Kidney epithelial cell (primary cell): ENCODE measurements around the gene CYP27C1. TPM values are rescaled to one million over a fixed set of nuclear protein-coding genes. Genes with fewer than 3 reads are reported as not detected.
A peak's percentile ranks its signal among the peaks of the same experiment; 100 is the strongest.
"Not testable (repeated sequence)": the region's sequence is repeated elsewhere in the genome, so short reads cannot be mapped to it uniquely, and the experiment has no call there.

Source experiments
- DNase-seq: peaks from one replicate; pipeline ENCODE4 v3.0.0-alpha.2; 2010; ENCODE audit warnings: low read depth
- H3K27me3 ChIP-seq: 2 replicates; pipeline ENCODE4 v1.6.0; 2011; ENCODE audit warnings: low read length; ENCODE audit not compliant: control insufficient read depth, insufficient read depth
- H3K36me3 ChIP-seq: 2 replicates; pipeline ENCODE4 v1.5.1; 2011; ENCODE audit warnings: low read length; ENCODE audit not compliant: control insufficient read depth, insufficient read depth
- H3K4me3 ChIP-seq: 2 replicates; pipeline ENCODE4 v1.5.1; 2011; ENCODE audit warnings: low read depth, mild to moderate bottlenecking, control low read depth, low read length
- total RNA-seq: library from RNA; depleted of rRNA; stranded (reverse); fragments of >200 nt; gene quantifications from 2 replicates; pipeline ENCODE4 v1.2.3, GENCODE V29; 2015
- TF ChIP-seq, protein P1 (sequence below): IDR thresholded peaks from 2 replicates; pipeline ENCODE4 v1.5.1; 2011; ENCODE audit warnings: mild to moderate bottlenecking, moderate library complexity, low read length, control low read depth, inconsistent platforms; ENCODE audit not compliant: insufficient read depth, poor library complexity, severe bottlenecking

CYP27C1 gene
- total RNA-seq, 1 donor from 2014 or later, result 2.3 TPM

DNA sequence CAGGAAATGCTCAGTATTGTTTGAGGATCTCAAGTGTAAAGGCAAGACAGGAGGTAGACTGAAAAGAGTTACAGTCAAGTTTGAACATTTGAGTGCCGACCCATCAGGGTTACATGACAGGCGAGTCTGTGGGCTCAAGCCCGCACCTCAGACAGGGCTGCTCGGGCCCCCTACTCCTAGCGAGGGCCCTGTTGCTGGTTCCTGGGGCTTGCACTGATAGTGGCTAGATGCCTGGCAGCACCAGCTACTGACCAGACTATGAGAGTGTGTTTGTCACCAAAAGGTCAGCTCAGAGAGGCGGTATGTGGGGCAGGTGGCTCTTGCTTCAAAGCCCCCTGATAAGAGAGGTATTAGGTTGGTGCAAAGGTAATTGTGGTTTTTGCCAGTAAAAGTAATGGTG, 35.6 kb upstream of the CYP27C1 start:
- Histone ChIP-seq H3K36me3 (peaks cover 1% of the 10 kb centered on the region), H3K27me3 (no peaks in the 10 kb centered on the region), H3K4me3 (no peak overlapping the region)
- DNase-seq, result no peak
- TF ChIP-seq, protein P1, sequence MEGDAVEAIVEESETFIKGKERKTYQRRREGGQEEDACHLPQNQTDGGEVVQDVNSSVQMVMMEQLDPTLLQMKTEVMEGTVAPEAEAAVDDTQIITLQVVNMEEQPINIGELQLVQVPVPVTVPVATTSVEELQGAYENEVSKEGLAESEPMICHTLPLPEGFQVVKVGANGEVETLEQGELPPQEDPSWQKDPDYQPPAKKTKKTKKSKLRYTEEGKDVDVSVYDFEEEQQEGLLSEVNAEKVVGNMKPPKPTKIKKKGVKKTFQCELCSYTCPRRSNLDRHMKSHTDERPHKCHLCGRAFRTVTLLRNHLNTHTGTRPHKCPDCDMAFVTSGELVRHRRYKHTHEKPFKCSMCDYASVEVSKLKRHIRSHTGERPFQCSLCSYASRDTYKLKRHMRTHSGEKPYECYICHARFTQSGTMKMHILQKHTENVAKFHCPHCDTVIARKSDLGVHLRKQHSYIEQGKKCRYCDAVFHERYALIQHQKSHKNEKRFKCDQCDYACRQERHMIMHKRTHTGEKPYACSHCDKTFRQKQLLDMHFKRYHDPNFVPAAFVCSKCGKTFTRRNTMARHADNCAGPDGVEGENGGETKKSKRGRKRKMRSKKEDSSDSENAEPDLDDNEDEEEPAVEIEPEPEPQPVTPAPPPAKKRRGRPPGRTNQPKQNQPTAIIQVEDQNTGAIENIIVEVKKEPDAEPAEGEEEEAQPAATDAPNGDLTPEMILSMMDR, result no peak

DNA sequence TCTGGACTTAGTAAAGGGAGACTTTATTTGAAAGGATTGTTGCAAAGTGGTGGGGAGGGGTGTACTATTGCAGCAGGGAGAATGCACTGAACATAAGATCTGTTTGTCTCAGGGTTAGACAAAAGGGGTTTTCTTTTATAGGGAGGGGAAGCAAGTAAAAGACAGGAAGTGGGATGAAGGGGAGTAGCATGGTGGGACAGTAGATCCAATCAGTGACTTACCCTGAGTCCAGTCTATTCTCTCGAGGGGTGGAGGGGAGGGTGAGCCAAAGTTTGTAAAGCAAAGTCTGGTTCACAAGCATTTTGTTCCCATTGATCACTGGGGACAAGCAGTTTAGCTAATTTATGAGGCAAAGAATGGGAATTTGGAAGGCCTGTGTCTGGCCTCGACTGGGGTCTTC, 35.0 kb upstream of the CYP27C1 start:
- TF ChIP-seq, protein P1, result no peak
- H3K36me3 ChIP-seq, result peaks cover 1% of the 10 kb centered on the region
- no peak for DNase-seq
- no peak overlapping the region for H3K4me3 ChIP-seq
- no peaks in the 10 kb centered on the region for H3K27me3 ChIP-seq

DNA sequence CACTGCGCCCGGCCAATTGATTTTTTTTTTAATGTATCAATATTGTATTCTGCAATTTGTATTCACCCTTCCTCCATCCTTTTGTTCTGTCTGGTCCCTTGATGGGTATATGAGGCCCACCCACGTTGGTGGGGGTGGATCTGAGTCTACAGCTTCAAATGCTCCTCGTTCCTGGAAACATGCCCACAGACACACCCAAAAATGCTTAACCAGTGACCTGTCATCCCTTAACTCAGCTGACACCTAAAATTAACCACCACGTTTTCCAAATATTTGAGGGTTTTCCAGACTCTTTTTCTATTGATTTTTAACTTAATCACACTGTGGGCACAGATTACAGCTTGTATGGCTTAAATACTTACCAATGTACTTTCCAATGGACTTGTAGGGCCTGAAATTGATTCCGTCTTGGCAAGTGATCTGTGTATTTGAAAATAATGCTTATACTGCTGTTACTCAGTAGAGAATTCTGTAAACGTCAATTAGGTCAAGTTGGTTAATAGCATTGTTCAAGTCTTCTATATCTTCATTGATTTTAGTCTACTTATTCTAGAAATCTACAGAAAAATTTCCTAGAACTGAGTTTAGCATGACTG, 34.4 kb upstream of the CYP27C1 start:
- no peaks in the 10 kb centered on the region for H3K27me3 ChIP-seq
- TF ChIP-seq, protein P1, result no peak
- DNase-seq, result peak; percentile 14
- H3K4me3 ChIP-seq, result no peak overlapping the region
- H3K36me3 ChIP-seq, result peaks cover 1% of the 10 kb centered on the region

DNA sequence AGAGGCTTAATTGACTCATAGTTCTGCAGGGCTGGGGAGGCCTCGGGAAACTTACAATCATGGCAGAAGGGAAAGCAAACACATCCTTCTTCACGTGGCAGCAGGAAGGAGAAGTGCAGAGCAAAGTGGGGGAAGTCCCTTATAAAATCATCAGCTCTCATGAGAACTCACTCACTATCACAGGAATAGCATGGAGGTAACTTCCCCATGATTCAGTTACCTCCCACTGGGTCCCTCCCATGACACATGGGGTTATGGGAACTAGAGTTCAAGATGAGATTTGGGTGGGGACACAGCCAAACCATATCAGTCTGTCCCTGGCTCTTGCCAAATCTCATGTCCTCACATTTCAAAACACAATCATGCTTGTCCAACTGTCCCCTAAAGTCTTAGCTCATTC, 21.1 kb upstream of the CYP27C1 start:
- DNase-seq, H3K4me3 ChIP-seq, H3K27me3 ChIP-seq, H3K36me3 ChIP-seq: not testable (repeated sequence)

DNA sequence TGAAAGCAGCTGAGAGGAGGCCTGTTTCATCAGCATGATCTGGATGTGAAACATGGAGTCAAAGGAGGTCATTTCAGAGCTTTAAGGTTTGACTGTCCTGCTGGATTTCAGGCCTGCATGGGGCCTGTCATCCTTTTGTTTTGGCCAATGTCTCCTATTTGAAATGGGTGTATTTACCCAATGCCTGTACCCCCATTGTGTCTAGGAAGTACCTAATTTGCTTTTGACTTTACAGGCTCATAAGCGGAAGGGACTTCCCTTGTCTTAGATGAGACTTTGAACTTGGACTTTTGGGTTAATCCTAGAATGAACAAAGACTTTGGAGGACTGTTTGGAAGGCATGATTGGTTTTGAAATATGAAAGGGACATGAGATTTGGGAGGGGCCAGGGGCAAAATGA, 19.3 kb upstream of the CYP27C1 start:
- TF ChIP-seq, protein P1, result no peak
- no peaks in the 10 kb centered on the region for H3K36me3 ChIP-seq

DNA sequence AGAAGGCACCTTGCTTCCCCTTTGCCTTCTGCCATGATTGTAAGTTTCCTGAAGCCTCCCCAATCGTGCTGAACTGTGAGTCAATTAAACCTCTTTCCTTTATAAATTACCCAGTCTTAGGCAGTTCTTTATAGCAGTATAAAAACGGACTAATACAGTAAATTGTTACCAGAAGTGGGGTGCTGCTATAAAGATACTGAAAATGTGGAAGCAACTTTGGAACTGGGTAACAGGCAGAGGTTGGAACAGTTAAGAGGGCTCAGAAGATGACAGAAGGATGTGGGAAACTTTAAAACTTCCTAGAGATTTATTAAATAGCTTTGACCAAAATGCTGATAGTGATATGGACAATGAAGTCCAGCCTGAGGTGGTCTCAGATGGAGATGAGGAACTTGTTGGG, 17.7 kb upstream of the CYP27C1 start:
- DNase-seq, H3K4me3 ChIP-seq, H3K27me3 ChIP-seq, H3K36me3 ChIP-seq: not testable (repeated sequence)

More for the DNA sequence above, 19.3 kb upstream of the CYP27C1 start:
- DNase-seq, result no peak
- no peak overlapping the region for H3K4me3 ChIP-seq
- H3K27me3 ChIP-seq, result no peaks in the 10 kb centered on the region

DNA sequence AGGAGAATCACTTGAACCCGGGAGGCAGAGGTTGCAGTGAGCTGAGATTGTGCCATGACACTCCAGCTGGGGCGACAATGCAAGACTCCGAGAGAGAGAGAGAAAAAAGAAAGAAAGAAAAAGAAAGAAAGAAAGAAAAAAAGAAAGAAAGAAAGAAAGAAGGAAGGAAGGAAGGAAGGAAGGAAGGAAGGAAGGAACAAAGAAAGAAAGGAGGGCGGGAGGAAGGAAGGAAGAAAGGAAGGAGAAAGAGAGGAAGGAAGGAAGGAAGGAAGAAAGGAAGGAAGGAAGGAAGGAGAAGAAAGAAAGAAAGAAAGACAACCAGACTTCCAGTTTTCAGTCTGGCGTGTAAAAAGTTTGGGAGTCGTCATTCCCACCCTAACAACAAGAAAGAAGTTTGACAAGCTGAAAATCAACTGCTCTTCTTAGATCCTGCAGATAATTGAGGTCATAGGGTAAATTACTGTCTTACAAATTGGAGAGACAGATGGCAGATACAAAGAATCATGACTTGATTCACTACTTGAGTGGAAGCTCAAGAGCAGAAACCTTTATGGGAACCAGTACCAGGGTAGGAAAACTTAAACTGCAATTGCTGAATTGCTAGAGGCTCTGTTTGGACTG, 15.1 kb upstream of the CYP27C1 start:
- no peak overlapping the region for H3K4me3 ChIP-seq
- H3K27me3 ChIP-seq, result no peaks in the 10 kb centered on the region
- H3K36me3 ChIP-seq, result no peaks in the 10 kb centered on the region
- TF ChIP-seq, protein P1, result no peak
- no peak for DNase-seq
